ENCODE results near the gene PTPRN2.

PTPRN2 gene

GRCh38 chr7:157675427-157675927 lies 912.1 kb downstream of the PTPRN2 start:
- no peak overlapping the region for H3K27ac ChIP-seq (ENCODE audit: low read depth, low read length)
- no peak overlapping the region for H3K4me3 ChIP-seq (ENCODE audit: low read depth in 1 of 5, low read length in 5 of 5)
- H3K9ac ChIP-seq (ENCODE audit: low read length in 5 of 5), result no peak overlapping the region
- H3K36me3 ChIP-seq (ENCODE audit: control insufficient read depth in 5 of 5, insufficient read depth in 5 of 5, low read length in 5 of 5), result no peaks in the 10 kb centered on the region
- peaks cover 13 to 44% (median 29%) of the 10 kb centered on the region in 5 donors for H3K27me3 ChIP-seq (ENCODE audit: control insufficient read depth in 5 of 5, insufficient read depth in 4 of 5, low read length in 5 of 5)
- no peaks in the 10 kb centered on the region for H3K9me3 ChIP-seq (ENCODE audit: control insufficient read depth in 5 of 5, low read length in 5 of 5)
- peaks cover 0 to 25% (median 0%) of the 10 kb centered on the region in 5 donors for H3K4me1 ChIP-seq (ENCODE audit: control insufficient read depth in 5 of 5, insufficient read depth in 5 of 5, low read length in 5 of 5)

GRCh38 chr7:157674715-157675426 lies 912.8 kb downstream of the PTPRN2 start:
- Histone ChIP-seq H3K9me3 (ENCODE audit: control insufficient read depth in 5 of 5, low read length in 5 of 5) (no peaks in the 10 kb centered on the region), H3K27ac (ENCODE audit: low read depth, low read length) (no peak overlapping the region), H3K9ac (ENCODE audit: low read length in 5 of 5) (no peak overlapping the region), H3K4me1 (ENCODE audit: control insufficient read depth in 5 of 5, insufficient read depth in 5 of 5, low read length in 5 of 5) (peaks cover 0 to 27% (median 0%) of the 10 kb centered on the region in 5 donors), H3K27me3 (ENCODE audit: control insufficient read depth in 5 of 5, insufficient read depth in 4 of 5, low read length in 5 of 5) (peaks cover 13 to 43% (median 29%) of the 10 kb centered on the region in 5 donors), H3K4me3 (ENCODE audit: low read depth in 1 of 5, low read length in 5 of 5) (no peak overlapping the region), H3K36me3 (ENCODE audit: control insufficient read depth in 5 of 5, insufficient read depth in 5 of 5, low read length in 5 of 5) (no peaks in the 10 kb centered on the region)

GRCh38 chr7:157674027-157674714 lies 913.5 kb downstream of the PTPRN2 start:
- H3K4me3 ChIP-seq (ENCODE audit: low read depth in 1 of 5, low read length in 5 of 5), result no peak overlapping the region
- peaks cover 0 to 31% (median 0%) of the 10 kb centered on the region in 5 donors for H3K4me1 ChIP-seq (ENCODE audit: control insufficient read depth in 5 of 5, insufficient read depth in 5 of 5, low read length in 5 of 5)
- H3K36me3 ChIP-seq (ENCODE audit: control insufficient read depth in 5 of 5, insufficient read depth in 5 of 5, low read length in 5 of 5), result no peaks in the 10 kb centered on the region
- peaks cover 13 to 43% (median 28%) of the 10 kb centered on the region in 5 donors for H3K27me3 ChIP-seq (ENCODE audit: control insufficient read depth in 5 of 5, insufficient read depth in 4 of 5, low read length in 5 of 5)
- no peak overlapping the region for H3K27ac ChIP-seq (ENCODE audit: low read depth, low read length)
- H3K9me3 ChIP-seq (ENCODE audit: control insufficient read depth in 5 of 5, low read length in 5 of 5), result no peaks in the 10 kb centered on the region
- no peak overlapping the region for H3K9ac ChIP-seq (ENCODE audit: low read length in 5 of 5)

- Histone ChIP-seq H3K9me3 (ENCODE audit: control insufficient read depth in 5 of 5, low read length in 5 of 5) (no peaks in the 10 kb centered on the region), H3K27me3 (ENCODE audit: control insufficient read depth in 5 of 5, insufficient read depth in 4 of 5, low read length in 5 of 5) (peaks cover 15 to 43% (median 30%) of the 10 kb centered on the region in 5 donors), H3K36me3 (ENCODE audit: control insufficient read depth in 5 of 5, insufficient read depth in 5 of 5, low read length in 5 of 5) (no peaks in the 10 kb centered on the region)
These were observed 914.0 kb downstream of the PTPRN2 start for GRCh38 chr7:157673573-157673972.

GRCh38 chr7:157671358-157672255 lies 916.0 kb downstream of the PTPRN2 start:
- no peak overlapping the region for H3K27ac ChIP-seq (ENCODE audit: low read depth, low read length)
- H3K4me3 ChIP-seq (ENCODE audit: low read depth in 1 of 5, low read length in 5 of 5), result no peak overlapping the region
- peaks cover 16 to 32% (median 26%) of the 10 kb centered on the region in 5 donors for H3K27me3 ChIP-seq (ENCODE audit: control insufficient read depth in 5 of 5, insufficient read depth in 4 of 5, low read length in 5 of 5)
- H3K36me3 ChIP-seq (ENCODE audit: control insufficient read depth in 5 of 5, insufficient read depth in 5 of 5, low read length in 5 of 5), result no peaks in the 10 kb centered on the region
- H3K4me1 ChIP-seq (ENCODE audit: control insufficient read depth in 5 of 5, insufficient read depth in 5 of 5, low read length in 5 of 5), result peaks cover 0 to 22% (median 0%) of the 10 kb centered on the region in 5 donors
- H3K9ac ChIP-seq (ENCODE audit: low read length in 5 of 5), result no peak overlapping the region
- no peaks in the 10 kb centered on the region for H3K9me3 ChIP-seq (ENCODE audit: control insufficient read depth in 5 of 5, low read length in 5 of 5)

More at GRCh38 chr7:157673573-157673972, 914.0 kb downstream of the PTPRN2 start:
- peaks cover 0 to 34% (median 0%) of the 10 kb centered on the region in 5 donors for H3K4me1 ChIP-seq (ENCODE audit: control insufficient read depth in 5 of 5, insufficient read depth in 5 of 5, low read length in 5 of 5)
- no peak overlapping the region for H3K27ac ChIP-seq (ENCODE audit: low read depth, low read length)
- no peak overlapping the region for H3K9ac ChIP-seq (ENCODE audit: low read length in 5 of 5)
- no peak overlapping the region for H3K4me3 ChIP-seq (ENCODE audit: low read depth in 1 of 5, low read length in 5 of 5)

- no peaks in the 10 kb centered on the region for H3K9me3 ChIP-seq (ENCODE audit: control insufficient read depth in 5 of 5, low read length in 5 of 5)
- no peak overlapping the region for H3K4me3 ChIP-seq (ENCODE audit: low read depth in 1 of 5, low read length in 5 of 5)
- no peak overlapping the region for H3K9ac ChIP-seq (ENCODE audit: low read length in 5 of 5)
- H3K27ac ChIP-seq (ENCODE audit: low read depth, low read length), result no peak overlapping the region
- peaks cover 14 to 25% (median 20%) of the 10 kb centered on the region in 5 donors for H3K27me3 ChIP-seq (ENCODE audit: control insufficient read depth in 5 of 5, insufficient read depth in 4 of 5, low read length in 5 of 5)
- H3K4me1 ChIP-seq (ENCODE audit: control insufficient read depth in 5 of 5, insufficient read depth in 5 of 5, low read length in 5 of 5), result peaks cover 0 to 18% (median 0%) of the 10 kb centered on the region in 5 donors
- no peaks in the 10 kb centered on the region for H3K36me3 ChIP-seq (ENCODE audit: control insufficient read depth in 5 of 5, insufficient read depth in 5 of 5, low read length in 5 of 5)
These were observed 916.9 kb downstream of the PTPRN2 start for GRCh38 chr7:157670490-157671357.

GRCh38 chr7:157669768-157670351 lies 917.8 kb downstream of the PTPRN2 start:
- H3K36me3 ChIP-seq (ENCODE audit: control insufficient read depth in 5 of 5, insufficient read depth in 5 of 5, low read length in 5 of 5), result no peaks in the 10 kb centered on the region
- no peaks in the 10 kb centered on the region for H3K9me3 ChIP-seq (ENCODE audit: control insufficient read depth in 5 of 5, low read length in 5 of 5)
- H3K27me3 ChIP-seq (ENCODE audit: control insufficient read depth in 5 of 5, insufficient read depth in 4 of 5, low read length in 5 of 5), result peaks cover 11 to 24% (median 16%) of the 10 kb centered on the region in 5 donors
- H3K27ac ChIP-seq (ENCODE audit: low read depth, low read length), result no peak overlapping the region
- H3K4me3 ChIP-seq (ENCODE audit: low read depth in 1 of 5, low read length in 5 of 5), result no peak overlapping the region
- H3K9ac ChIP-seq (ENCODE audit: low read length in 5 of 5), result no peak overlapping the region
- peaks cover 0 to 18% (median 0%) of the 10 kb centered on the region in 5 donors for H3K4me1 ChIP-seq (ENCODE audit: control insufficient read depth in 5 of 5, insufficient read depth in 5 of 5, low read length in 5 of 5)

- peaks cover 9 to 19% (median 15%) of the 10 kb centered on the region in 5 donors for H3K27me3 ChIP-seq (ENCODE audit: control insufficient read depth in 5 of 5, insufficient read depth in 4 of 5, low read length in 5 of 5)
- no peak overlapping the region for H3K4me3 ChIP-seq (ENCODE audit: low read depth in 1 of 5, low read length in 5 of 5)
- peaks cover 0 to 18% (median 0%) of the 10 kb centered on the region in 5 donors for H3K4me1 ChIP-seq (ENCODE audit: control insufficient read depth in 5 of 5, insufficient read depth in 5 of 5, low read length in 5 of 5)
- no peaks in the 10 kb centered on the region for H3K36me3 ChIP-seq (ENCODE audit: control insufficient read depth in 5 of 5, insufficient read depth in 5 of 5, low read length in 5 of 5)
- no peak overlapping the region for H3K27ac ChIP-seq (ENCODE audit: low read depth, low read length)
- H3K9ac ChIP-seq (ENCODE audit: low read length in 5 of 5), result no peak overlapping the region
- no peaks in the 10 kb centered on the region for H3K9me3 ChIP-seq (ENCODE audit: control insufficient read depth in 5 of 5, low read length in 5 of 5)
These were observed 918.5 kb downstream of the PTPRN2 start for GRCh38 chr7:157668884-157669767.
